ENCODE measurements around the gene FKBP1B.
"Not testable (repeated sequence)": the region's sequence is repeated elsewhere in the genome, so short reads cannot be mapped to it uniquely, and the experiment has no call there.

FKBP1B gene

GRCh38 chr2:24058564-24059271 is 9.2 kb downstream of the FKBP1B start:
- no peak for DNase-seq (ENCODE audit: low read depth in 4 of 4, low spot score in 1 of 4)

GRCh38 chr2:24065341-24065740 is 15.8 kb downstream of the FKBP1B start:
- DNase-seq (ENCODE audit: low read depth in 4 of 4, low spot score in 1 of 4), result no peak

GRCh38 chr2:24072259-24072658 is 22.7 kb downstream of the FKBP1B start:
- DNase-seq (ENCODE audit: low read depth in 4 of 4, low spot score in 1 of 4), result no peak

GRCh38 chr2:24073816-24074215 is 24.3 kb downstream of the FKBP1B start:
- DNase-seq (ENCODE audit: low read depth in 4 of 4, low spot score in 1 of 4), result no peak

- no peak for DNase-seq (ENCODE audit: low read depth in 4 of 4, low spot score in 1 of 4)
Observed at GRCh38 chr2:24075259-24075658, 25.7 kb downstream of the FKBP1B start.

GRCh38 chr2:24075915-24076848 is 26.6 kb downstream of the FKBP1B start, which contains the start of gene SF3B6:
SF3B6 (minus strand) TSS chr2:24076326; CDS start chr2:24076229, 97 bp downstream.
- peak; percentile 96 to 99 (median 96) for DNase-seq (ENCODE audit: low read depth in 4 of 4, low spot score in 1 of 4)

GRCh38 chr2:24076849-24077534 is 27.5 kb downstream of the FKBP1B start:
- peak in 1 of 4 experiments; percentile 3 for DNase-seq (ENCODE audit: low read depth in 4 of 4, low spot score in 1 of 4)

GRCh38 chr2:24077535-24077877 is 28.0 kb downstream of the FKBP1B start:
- no peak for DNase-seq (ENCODE audit: low read depth in 4 of 4, low spot score in 1 of 4)

GRCh38 chr2:24077879-24078278 is 28.3 kb downstream of the FKBP1B start:
- DNase-seq (ENCODE audit: low read depth in 4 of 4, low spot score in 1 of 4), result no peak

GRCh38 chr2:24080701-24081100 is 31.2 kb downstream of the FKBP1B start:
- DNase-seq (ENCODE audit: low read depth in 4 of 4, low spot score in 1 of 4), result no peak

GRCh38 chr2:24082787-24083566 is 33.4 kb downstream of the FKBP1B start:
- DNase-seq (ENCODE audit: low read depth in 4 of 4, low spot score in 1 of 4), result no peak

- DNase-seq (ENCODE audit: low read depth in 4 of 4, low spot score in 1 of 4), result no peak
Observed at GRCh38 chr2:24083567-24084385, 34.2 kb downstream of the FKBP1B start.

- peak; percentile 71 to 78 (median 75) for DNase-seq (ENCODE audit: low read depth in 4 of 4, low spot score in 1 of 4)
Observed at GRCh38 chr2:24084386-24085199, 35.1 kb downstream of the FKBP1B start, which contains the start of gene TP53I3. TP53I3 (minus strand) TSS chr2:24084834; CDS start chr2:24084326, 508 bp downstream.

- DNase-seq (ENCODE audit: low read depth in 4 of 4, low spot score in 1 of 4), result no peak
Observed at GRCh38 chr2:24085200-24085489, 35.6 kb downstream of the FKBP1B start.

GRCh38 chr2:24086241-24086640 is 36.7 kb downstream of the FKBP1B start:
- DNase-seq (ENCODE audit: low read depth in 4 of 4, low spot score in 1 of 4), result no peak

GRCh38 chr2:24087032-24087431 is 37.5 kb downstream of the FKBP1B start:
- no peak for DNase-seq (ENCODE audit: low read depth in 4 of 4, low spot score in 1 of 4)

- DNase-seq (ENCODE audit: low read depth in 4 of 4, low spot score in 1 of 4), result no peak
Observed at GRCh38 chr2:24088821-24089359, 39.3 kb downstream of the FKBP1B start.

- DNase-seq (ENCODE audit: low read depth in 4 of 4, low spot score in 1 of 4), result not testable (repeated sequence)
Observed at GRCh38 chr2:24093270-24093669, 43.7 kb downstream of the FKBP1B start.

- DNase-seq (ENCODE audit: low read depth in 4 of 4, low spot score in 1 of 4), result not testable (repeated sequence)
Observed at GRCh38 chr2:24095171-24095677, 45.7 kb downstream of the FKBP1B start.
